ENCODE measurements around the gene C2orf66. TPM values are rescaled to one million over a fixed set of nuclear protein-coding genes. Genes with fewer than 3 reads are reported as not detected.

The C2orf66 gene
- under 1 TPM in 1 of 2 donors, not detected in 1; 0.53 TPM for total RNA-seq

GRCh38 chr2:196809260-196809659 lies at the start of gene C2orf66:
Gene C2orf66 (minus strand): TSS chr2:196809355. CDS start chr2:196809336, 19 bp downstream.
- DNase-seq (ENCODE audit: low spot score in 2 of 2) (no peak), ATAC-seq (no peak)
- Mint-ChIP-seq H3K9me3 (peaks cover 0 to 5% of the 10 kb centered on the region in 2 donors), H3K27ac (no peak within 1 kb of the TSS), H3K36me3 (no peaks in the 10 kb centered on the region)

- Mint-ChIP-seq H3K9me3 (peaks cover 0 to 11% of the 10 kb centered on the region in 2 donors), H3K27ac (no peak overlapping the region), H3K36me3 (peaks cover 20 to 39% of the 10 kb centered on the region in 2 donors)
- ATAC-seq (no peak), DNase-seq (ENCODE audit: low spot score in 2 of 2) (no peak)
These were observed 45.5 kb upstream of the C2orf66 start for GRCh38 chr2:196854629-196855028.

GRCh38 chr2:196853301-196854087 lies 44.3 kb upstream of the C2orf66 start:
- Mint-ChIP-seq H3K36me3 (peaks cover 9 to 28% of the 10 kb centered on the region in 2 donors), H3K9me3 (peaks cover 0 to 3% of the 10 kb centered on the region in 2 donors), H3K27ac (no peak overlapping the region)
- DNase-seq (ENCODE audit: low spot score in 2 of 2): no peak
- no peak for ATAC-seq

GRCh38 chr2:196851088-196851487 lies 41.9 kb upstream of the C2orf66 start:
- Mint-ChIP-seq H3K27ac (no peak overlapping the region), H3K9me3 (no peaks in the 10 kb centered on the region), H3K36me3 (peaks cover 0 to 22% of the 10 kb centered on the region in 2 donors)
- DNase-seq (ENCODE audit: low spot score in 2 of 2) (no peak), ATAC-seq (peak in 1 of 2 donors; percentile 26)

DNA sequence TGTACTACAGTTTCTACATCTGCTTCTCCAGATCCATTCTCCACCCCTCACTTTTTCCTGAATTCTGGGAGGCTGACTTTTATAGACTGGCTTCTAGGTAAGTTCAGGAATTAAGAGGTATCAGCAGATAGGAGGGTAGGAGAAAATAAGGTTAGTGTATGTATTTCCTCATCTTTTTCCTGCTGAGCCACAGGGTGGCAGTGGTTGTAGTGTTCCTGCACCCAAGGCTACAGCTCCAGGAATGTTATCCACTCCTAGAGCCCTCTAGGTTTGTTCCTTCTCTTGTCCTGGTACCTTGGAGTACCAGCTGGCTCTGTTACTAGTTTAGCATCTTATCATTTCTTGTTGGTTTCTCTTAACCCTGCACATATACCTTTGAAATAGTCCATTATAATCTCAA lies 40.7 kb upstream of the C2orf66 start:
- no peak for DNase-seq (ENCODE audit: low spot score in 2 of 2)
- ATAC-seq: no peak
- peak overlapping the region in 1 of 2 donors; percentile 17 for H3K27ac Mint-ChIP-seq
- H3K36me3 Mint-ChIP-seq: peaks cover 0 to 23% of the 10 kb centered on the region in 2 donors
- H3K9me3 Mint-ChIP-seq: no peaks in the 10 kb centered on the region

GRCh38 chr2:196846295-196846694 lies 37.1 kb upstream of the C2orf66 start:
- Mint-ChIP-seq H3K36me3 (peaks cover 0 to 17% of the 10 kb centered on the region in 2 donors), H3K27ac (no peak overlapping the region), H3K9me3 (no peaks in the 10 kb centered on the region)
- DNase-seq (ENCODE audit: low spot score in 2 of 2) (no peak), ATAC-seq (no peak)

- H3K36me3 Mint-ChIP-seq: peaks cover 0 to 22% of the 10 kb centered on the region in 2 donors
- ATAC-seq: no peak
These were observed 36.2 kb upstream of the C2orf66 start for GRCh38 chr2:196845371-196845770.

DNA sequence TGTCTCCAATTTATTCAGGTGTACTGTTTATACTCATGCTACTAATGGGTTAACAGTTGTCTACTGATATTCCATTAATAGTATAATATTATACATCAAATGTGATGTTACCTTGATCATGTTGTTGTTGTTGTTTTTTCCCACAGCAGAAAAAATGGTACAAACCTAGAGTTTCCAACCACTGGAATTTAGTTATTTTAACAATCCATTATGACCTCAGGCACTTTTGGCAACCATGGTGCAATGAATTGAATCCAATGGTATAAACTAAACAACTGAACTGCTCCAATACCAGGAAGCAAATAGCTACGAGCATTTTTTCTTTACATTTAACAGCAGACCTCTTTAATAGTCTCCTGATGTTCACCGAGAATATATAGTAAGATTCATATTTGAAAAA lies 31.0 kb upstream of the C2orf66 start:
- H3K9me3 Mint-ChIP-seq: no peaks in the 10 kb centered on the region
- H3K27ac Mint-ChIP-seq: no peak overlapping the region
- peaks cover 4 to 10% of the 10 kb centered on the region in 2 donors for H3K36me3 Mint-ChIP-seq
- ATAC-seq: no peak
- DNase-seq (ENCODE audit: low spot score in 2 of 2): no peak

More at GRCh38 chr2:196845371-196845770, 36.2 kb upstream of the C2orf66 start:
- Mint-ChIP-seq H3K9me3 (no peaks in the 10 kb centered on the region), H3K27ac (no peak overlapping the region)
- DNase-seq (ENCODE audit: low spot score in 2 of 2): no peak

DNA sequence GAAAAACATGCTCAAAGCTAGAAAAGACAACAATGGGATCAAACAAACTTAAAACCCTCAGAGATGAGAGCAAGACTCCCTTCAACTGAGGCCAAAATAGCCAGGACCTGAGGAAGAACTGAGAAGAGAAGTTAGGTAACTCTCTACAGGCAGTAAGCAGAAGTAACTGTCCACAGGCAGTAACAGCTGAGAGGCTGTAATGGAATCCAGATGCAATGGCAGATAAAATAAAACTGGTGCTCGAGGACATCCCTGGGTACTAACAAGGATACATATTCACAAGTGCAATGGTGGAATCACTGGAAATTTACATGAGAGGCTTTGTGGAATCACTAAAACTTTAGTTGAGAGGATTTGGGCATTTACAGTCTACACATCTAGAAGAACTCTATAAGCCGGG lies 30.4 kb upstream of the C2orf66 start:
- no peak overlapping the region for H3K27ac Mint-ChIP-seq
- DNase-seq (ENCODE audit: low spot score in 2 of 2): no peak
- no peaks in the 10 kb centered on the region for H3K9me3 Mint-ChIP-seq
- peaks cover 4 to 10% of the 10 kb centered on the region in 2 donors for H3K36me3 Mint-ChIP-seq
- ATAC-seq: no peak

DNA sequence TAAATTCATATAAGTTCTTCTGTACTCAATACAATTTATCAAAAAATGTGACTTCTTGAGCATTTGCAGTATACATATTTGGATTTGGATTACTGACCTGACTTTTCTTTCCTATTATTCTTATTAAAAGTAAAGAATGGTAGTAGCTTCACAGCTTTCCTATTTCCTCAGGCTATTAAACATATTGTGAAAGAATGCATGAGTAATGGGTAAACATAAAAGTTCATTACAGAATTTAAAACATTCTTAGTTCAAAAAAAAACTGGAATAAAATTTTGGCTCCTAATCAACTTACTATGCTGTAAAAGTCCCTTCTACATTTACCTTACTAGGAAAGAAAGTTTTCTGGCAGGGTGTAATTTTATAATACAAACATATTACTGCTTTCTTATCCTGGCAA lies 27.3 kb upstream of the C2orf66 start:
- DNase-seq (ENCODE audit: low spot score in 2 of 2) (no peak), ATAC-seq (no peak)
- Mint-ChIP-seq H3K27ac (no peak overlapping the region), H3K9me3 (no peaks in the 10 kb centered on the region), H3K36me3 (peaks cover 4 to 17% of the 10 kb centered on the region in 2 donors)

DNA sequence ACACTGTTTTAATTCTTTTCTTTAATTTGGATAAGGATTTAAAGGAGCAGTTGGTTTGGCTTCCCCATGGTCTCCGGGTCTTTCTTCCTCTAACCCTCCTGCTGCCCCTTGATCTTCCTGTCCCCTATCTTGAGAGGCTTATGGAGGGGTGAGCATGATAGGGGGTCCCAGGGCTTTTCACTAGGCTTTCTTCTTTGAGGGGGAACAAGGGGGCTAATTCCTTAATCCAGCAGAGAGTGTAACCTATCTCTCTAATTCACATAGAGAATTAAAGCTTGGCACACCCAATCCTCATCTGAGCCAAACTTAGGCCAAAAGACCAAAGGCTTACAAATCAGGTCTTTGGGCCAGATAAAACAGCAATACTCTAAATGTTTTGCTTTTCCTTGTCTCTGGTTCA lies 21.5 kb upstream of the C2orf66 start:
- Mint-ChIP-seq H3K36me3 (peaks cover 0 to 8% of the 10 kb centered on the region in 2 donors), H3K27ac (no peak overlapping the region), H3K9me3 (no peaks in the 10 kb centered on the region)
- DNase-seq (ENCODE audit: low spot score in 2 of 2) (no peak), ATAC-seq (no peak)

DNA sequence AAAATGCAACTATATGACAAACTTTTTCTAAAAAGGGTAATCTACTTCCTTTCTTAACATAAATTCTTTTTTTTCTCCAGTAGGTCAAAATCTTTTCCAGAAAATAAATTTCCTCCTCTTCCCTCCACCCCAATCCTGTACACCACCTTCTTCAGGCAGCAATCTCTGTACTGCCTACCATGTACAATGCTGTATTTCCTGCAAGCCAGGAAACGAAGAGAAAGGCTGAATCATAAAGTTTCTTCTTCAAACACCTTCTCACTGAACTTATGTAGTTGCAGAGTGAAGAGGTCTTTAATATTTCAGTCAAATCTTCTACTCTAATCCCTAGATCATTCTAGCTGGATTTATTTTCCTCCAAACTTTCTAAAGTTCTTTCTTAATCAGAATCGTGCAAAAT lies 18.2 kb upstream of the C2orf66 start:
- H3K9me3 Mint-ChIP-seq: no peaks in the 10 kb centered on the region
- ATAC-seq: peak in 1 of 2 donors; percentile 35

GRCh38 chr2:196823750-196824522 lies 14.8 kb upstream of the C2orf66 start:
- DNase-seq (ENCODE audit: low spot score in 2 of 2) (no peak), ATAC-seq (no peak)
- Mint-ChIP-seq H3K36me3 (peaks cover 4 to 6% of the 10 kb centered on the region in 2 donors), H3K27ac (no peak overlapping the region), H3K9me3 (peaks cover 4 to 5% of the 10 kb centered on the region in 2 donors)

More for the DNA sequence above, 18.2 kb upstream of the C2orf66 start:
- Mint-ChIP-seq H3K36me3 (peaks cover 0 to 8% of the 10 kb centered on the region in 2 donors), H3K27ac (no peak overlapping the region)
- DNase-seq (ENCODE audit: low spot score in 2 of 2): no peak

GRCh38 chr2:196821195-196821594 lies 12.0 kb upstream of the C2orf66 start:
- ATAC-seq (no peak), DNase-seq (ENCODE audit: low spot score in 2 of 2) (no peak)
- Mint-ChIP-seq H3K9me3 (peaks cover 4 to 13% of the 10 kb centered on the region in 2 donors), H3K36me3 (peaks cover 9 to 14% of the 10 kb centered on the region in 2 donors), H3K27ac (no peak overlapping the region)

DNA sequence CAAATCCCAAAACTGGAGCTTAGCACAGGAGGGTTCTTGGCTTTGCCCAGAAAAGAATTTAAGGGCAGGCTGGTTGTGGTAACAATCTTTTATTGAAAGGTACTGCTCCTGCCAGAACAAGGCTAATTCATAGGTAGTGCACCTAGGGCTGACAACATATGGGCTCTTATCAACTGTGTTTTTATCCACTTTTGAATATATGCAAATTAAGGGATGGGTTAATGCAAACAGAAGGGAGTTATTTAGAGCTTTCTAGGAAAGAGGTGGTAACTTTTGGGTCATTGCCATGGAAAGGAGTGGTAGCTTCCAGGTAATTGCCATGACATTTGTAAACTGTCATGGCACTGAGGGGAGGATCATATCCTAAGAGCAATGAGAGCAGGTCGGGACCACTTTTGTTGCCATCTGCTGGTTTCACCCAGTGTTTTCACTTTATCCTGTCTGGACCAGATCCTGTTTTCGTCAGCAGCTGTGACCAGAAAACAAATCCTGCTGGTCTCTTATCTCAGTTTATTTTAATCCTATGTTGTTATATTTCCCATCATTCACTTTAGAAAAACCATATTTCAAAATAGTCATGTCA lies 981 bp downstream of the C2orf66 start:
- DNase-seq (ENCODE audit: low spot score in 2 of 2): no peak
- no peaks in the 10 kb centered on the region for H3K9me3 Mint-ChIP-seq
- no peaks in the 10 kb centered on the region for H3K36me3 Mint-ChIP-seq
- no peak for ATAC-seq
- H3K27ac Mint-ChIP-seq: no peak overlapping the region

GRCh38 chr2:196804381-196804780 lies 4.8 kb downstream of the C2orf66 start:
- peaks cover 0 to 8% of the 10 kb centered on the region in 2 donors for H3K9me3 Mint-ChIP-seq
- no peak overlapping the region for H3K27ac Mint-ChIP-seq
- no peak for ATAC-seq
- H3K36me3 Mint-ChIP-seq: peaks cover 3 to 12% of the 10 kb centered on the region in 2 donors
- DNase-seq (ENCODE audit: low spot score in 2 of 2): no peak

DNA sequence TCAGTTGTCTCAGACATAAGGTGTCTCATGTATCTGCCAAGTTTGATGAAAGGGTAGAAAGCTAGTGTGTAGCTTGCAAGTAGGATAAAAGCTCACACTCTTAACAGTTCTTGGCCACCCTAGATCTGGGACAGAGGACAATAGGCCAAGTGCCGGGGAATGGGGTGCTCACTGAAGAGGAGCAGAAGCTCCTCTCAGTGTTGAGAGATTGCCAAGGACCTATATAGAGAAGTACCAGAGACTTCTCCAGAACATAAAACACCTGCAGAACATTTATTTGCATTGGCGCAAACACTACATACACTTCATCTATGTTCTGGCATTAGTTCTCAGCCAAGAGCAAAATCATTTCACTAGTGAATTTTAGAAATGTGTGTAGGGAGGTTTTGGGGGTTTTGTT lies 6.8 kb downstream of the C2orf66 start:
- H3K36me3 Mint-ChIP-seq: peaks cover 10 to 20% of the 10 kb centered on the region in 2 donors
- H3K9me3 Mint-ChIP-seq: peaks cover 0 to 8% of the 10 kb centered on the region in 2 donors
- no peak for ATAC-seq
- no peak for DNase-seq (ENCODE audit: low spot score in 2 of 2)
- H3K27ac Mint-ChIP-seq: no peak overlapping the region

Data from activated naive CD4-positive, alpha-beta T cell treated with anti-CD3 and anti-CD28 coated beads, Interleukin-2, amount 50 U/mL, for 72 hours (primary cell).